H1 (cell line): ENCODE data around the gene APH1B. TPM values are rescaled to one million over a fixed set of nuclear protein-coding genes. Genes with fewer than 3 reads are reported as not detected.

Experiments used
- GABPA ChIP-seq: IDR thresholded peaks from 2 replicates; pipeline ENCODE4 v1.6.1; 2011; ENCODE audit warnings: mild to moderate bottlenecking, low read length, moderate library complexity, borderline replicate concordance; ENCODE audit not compliant: insufficient read depth
- RXRA ChIP-seq: IDR thresholded peaks from 2 replicates; pipeline ENCODE4 v1.6.1; 2011; ENCODE audit warnings: low read depth, mild to moderate bottlenecking, low read length, moderate library complexity; ENCODE audit not compliant: insufficient read depth
- USF2 ChIP-seq: IDR thresholded peaks from 2 replicates; pipeline ENCODE4 v1.6.1; 2011; ENCODE audit warnings: low read length, improper control_type of control experiment
- polyA plus RNA-seq, 7 experiments: library from polyadenylated mRNA; depleted of rRNA in 3 of 7; stranded (reverse) in 5 of 7; unstranded in 2 of 7; fragments of >200 nt in 5 of 7; fragments of 200-250 nt in 2 of 7; gene quantifications; 1 replicate in 5 of 7; 2 replicates in 1 of 7; 4 replicates in 1 of 7; pipeline versions ENCODE4 v1.2.1 to v1.2.3, GENCODE V29; 2011 to 2013; ENCODE audit warnings: missing spikeins in 2 of 7, mixed read lengths in 2 of 7
- total RNA-seq: library from RNA; stranded (reverse); fragmentation: NEBNext Ultra II Directional; extraction: Animal tissue kit (Norgen Biotek cat#: 25700); gene quantifications from 2 replicates; pipeline ENCODE4 v1.2.1, GENCODE V29; 2021

The APH1B gene
- total and polyA plus RNA-seq, 2 of the 8 experiments (the other 6 are each of a cell fraction or from before 2014, with no cell fraction given), result 11.5 to 22.9 TPM

- no peak for TF ChIP-seq USF2
- TF ChIP-seq RXRA, result no peak
- TF ChIP-seq GABPA, result no peak
Measured at GRCh38 chr15:63284335-63284734, 6.9 kb downstream of the APH1B start (continued).
